Progenitor cell of endocrine pancreas (in vitro differentiated cells): ENCODE results near the gene PPP2R5C. TPM values are rescaled to one million over a fixed set of nuclear protein-coding genes. Genes with fewer than 3 reads are reported as not detected.
"Not testable (repeated sequence)": the region's sequence is repeated elsewhere in the genome, so short reads cannot be mapped to it uniquely, and the experiment has no call there.

Experiments used
- DNase-seq: peaks from one replicate; pipeline ENCODE4 v3.0.0; 2021; ENCODE audit warnings: low spot score; ENCODE audit not compliant: unreplicated experiment
- H3K27ac Mint-ChIP-seq: 2 replicates; pipeline ENCODE4 v1.8.0; 2021; ENCODE audit warnings: mild to moderate bottlenecking, moderate library complexity, mixed read lengths
- H3K27me3 Mint-ChIP-seq: 2 replicates; pipeline ENCODE4 v1.8.0; 2021; ENCODE audit warnings: mixed read lengths
- H3K36me3 Mint-ChIP-seq: 2 replicates; pipeline ENCODE4 v1.8.0; 2022; ENCODE audit warnings: mixed read lengths; ENCODE audit not compliant: insufficient read depth
- H3K4me1 Mint-ChIP-seq: 2 replicates; pipeline ENCODE4 v1.8.0; 2021; ENCODE audit warnings: low read depth, mixed read lengths
- H3K4me3 Mint-ChIP-seq: 2 replicates; pipeline ENCODE4 v1.8.0; 2021; ENCODE audit warnings: low read depth, mild to moderate bottlenecking, moderate library complexity, mixed read lengths
- H3K9me3 Mint-ChIP-seq: 2 replicates; pipeline ENCODE4 v1.8.0; 2021; ENCODE audit warnings: low read depth, mixed read lengths
- CTCF ChIP-seq: fragments of 200-600 bp; sonication (generic); IDR thresholded peaks from one replicate; pipeline ENCODE4 v1.5.0; 2021; ENCODE audit warnings: antibody characterized with exemption, mild to moderate bottlenecking; ENCODE audit not compliant: unreplicated experiment
- total RNA-seq: library from RNA; stranded (reverse); gene quantifications from 2 replicates; pipeline ENCODE4 v1.2.1, GENCODE V29; 2021

Gene PPP2R5C
- total RNA-seq, 1 donor from 2014 or later, result 120 TPM

DNA sequence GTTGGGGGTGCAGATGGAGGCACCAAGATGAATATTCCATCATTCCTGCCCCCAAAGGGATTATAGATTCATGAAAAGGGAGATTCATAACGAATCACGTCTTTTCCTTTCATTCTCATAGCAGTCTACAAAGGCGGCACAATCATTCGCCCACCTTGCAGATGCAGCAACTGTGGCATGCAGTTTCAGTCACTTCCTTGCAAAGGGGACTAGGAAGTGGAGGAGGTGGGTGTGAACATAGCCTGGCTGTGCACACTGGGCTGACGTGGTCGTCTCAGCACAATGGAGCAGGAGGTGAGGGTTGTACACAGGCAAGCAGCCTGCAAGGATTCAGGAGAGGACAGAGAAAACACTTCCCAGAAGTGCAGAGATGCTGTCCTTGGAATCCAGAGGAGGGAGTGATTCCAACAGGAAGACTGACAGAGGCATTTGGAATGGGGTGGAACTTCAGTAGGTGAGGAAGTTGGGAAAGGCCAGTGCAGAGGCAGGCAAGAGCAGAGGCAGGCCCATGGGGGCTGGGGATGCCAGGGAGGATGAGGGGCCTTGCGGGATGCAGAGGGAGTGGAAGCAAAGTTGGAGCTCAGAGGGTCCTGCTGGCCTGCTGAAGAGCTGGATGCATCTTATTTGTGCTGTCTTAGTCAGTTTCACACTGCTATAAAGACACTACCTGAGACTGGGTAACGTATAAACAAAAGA is 21.9 kb upstream of the PPP2R5C start:
- H3K4me1 Mint-ChIP-seq, result no peaks in the 10 kb centered on the region

DNA sequence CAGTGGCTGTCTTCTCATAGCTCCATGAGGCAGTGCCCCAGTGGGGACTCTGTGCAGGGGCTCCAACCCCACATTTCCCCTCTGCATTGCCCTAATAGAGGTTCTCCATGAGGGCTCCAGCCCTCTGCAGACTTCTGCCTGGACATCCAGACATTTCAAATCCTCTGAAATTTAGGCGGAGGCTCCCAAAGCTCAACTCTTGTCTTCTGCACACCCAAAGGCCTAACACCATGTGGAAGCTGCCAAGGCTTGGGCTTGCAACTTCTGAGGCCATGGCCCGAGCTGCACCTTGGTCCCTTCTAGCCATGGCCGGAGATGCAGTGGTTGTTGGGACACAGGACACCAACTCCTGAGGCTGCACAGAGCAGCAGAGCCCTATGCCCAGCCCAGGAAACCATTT is 20.5 kb upstream of the PPP2R5C start:
- no peak overlapping the region for H3K4me3 Mint-ChIP-seq
- H3K9me3 Mint-ChIP-seq, result peaks cover 16% of the 10 kb centered on the region
- no peaks in the 10 kb centered on the region for H3K36me3 Mint-ChIP-seq
- peaks cover 10% of the 10 kb centered on the region for H3K27me3 Mint-ChIP-seq
- no peak for TF ChIP-seq CTCF
- no peak overlapping the region for H3K27ac Mint-ChIP-seq
- no peak for DNase-seq
- H3K4me1 Mint-ChIP-seq, result no peaks in the 10 kb centered on the region

More for the DNA sequence above, 21.9 kb upstream of the PPP2R5C start:
- no peak overlapping the region for H3K4me3 Mint-ChIP-seq
- H3K36me3 Mint-ChIP-seq, result no peaks in the 10 kb centered on the region
- no peak for DNase-seq
- no peak for TF ChIP-seq CTCF
- H3K27me3 Mint-ChIP-seq, result peaks cover 10% of the 10 kb centered on the region
- H3K27ac Mint-ChIP-seq, result no peak overlapping the region
- peaks cover 16% of the 10 kb centered on the region for H3K9me3 Mint-ChIP-seq

- Mint-ChIP-seq H3K9me3 (peaks cover 16% of the 10 kb centered on the region), H3K27me3 (peaks cover 6% of the 10 kb centered on the region), H3K36me3 (no peaks in the 10 kb centered on the region), H3K4me3 (no peak overlapping the region), H3K4me1 (no peaks in the 10 kb centered on the region), H3K27ac (no peak overlapping the region)
- TF ChIP-seq CTCF, result no peak
- no peak for DNase-seq
Observed at GRCh38 chr14:101743701-101744100, 17.8 kb upstream of the PPP2R5C start.

GRCh38 chr14:101744382-101744781 is 17.1 kb upstream of the PPP2R5C start:
- not testable (repeated sequence) for H3K27ac Mint-ChIP-seq, H3K27me3 Mint-ChIP-seq, H3K36me3 Mint-ChIP-seq, DNase-seq, H3K4me3 Mint-ChIP-seq, H3K4me1 Mint-ChIP-seq
- peaks cover 16% of the 10 kb centered on the region for H3K9me3 Mint-ChIP-seq

DNA sequence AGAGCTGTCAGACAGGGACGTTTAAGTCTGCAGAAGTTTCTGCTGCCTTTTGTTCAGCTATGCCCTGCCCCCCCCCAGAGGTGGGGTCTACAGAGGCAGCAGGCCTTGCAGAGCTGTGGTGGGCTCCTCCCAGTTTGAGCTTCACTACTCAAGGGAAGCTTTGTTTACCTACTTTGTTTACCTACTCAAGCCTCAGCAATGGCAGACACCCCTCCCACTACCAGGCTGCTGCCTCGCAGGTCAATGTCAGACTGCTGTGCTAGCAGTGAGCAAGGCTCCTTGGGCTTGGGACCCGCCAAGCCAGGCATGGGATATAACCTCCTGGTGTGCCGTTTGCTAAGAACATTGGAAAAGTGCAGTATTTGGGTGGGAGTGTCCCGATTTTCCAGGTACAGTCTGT is 11.8 kb upstream of the PPP2R5C start:
- H3K4me3 Mint-ChIP-seq, result not testable (repeated sequence)

GRCh38 chr14:101754893-101755292 is 6.6 kb upstream of the PPP2R5C start:
- no peaks in the 10 kb centered on the region for H3K36me3 Mint-ChIP-seq
- peaks cover 8% of the 10 kb centered on the region for H3K9me3 Mint-ChIP-seq
- H3K4me1 Mint-ChIP-seq, result no peaks in the 10 kb centered on the region
- peaks cover 41% of the 10 kb centered on the region for H3K27me3 Mint-ChIP-seq
- no peak overlapping the region for H3K4me3 Mint-ChIP-seq
- DNase-seq, result no peak
- no peak for TF ChIP-seq CTCF
- H3K27ac Mint-ChIP-seq, result no peak overlapping the region

More for the DNA sequence above, 11.8 kb upstream of the PPP2R5C start:
- H3K9me3 Mint-ChIP-seq, DNase-seq, H3K27ac Mint-ChIP-seq, H3K4me1 Mint-ChIP-seq, H3K36me3 Mint-ChIP-seq: not testable (repeated sequence)
- H3K27me3 Mint-ChIP-seq, result peaks cover 13% of the 10 kb centered on the region
